HG02981 (cell line): ENCODE results near the gene NOD2.

Source experiments
- ATAC-seq: cut with Tn5 transposase; IDR thresholded peaks from one replicate; pipeline ENCODE4 v1.9.1; 2021; ENCODE audit warnings: mild to moderate bottlenecking, moderate library complexity; ENCODE audit not compliant: unreplicated experiment

The NOD2 gene

GRCh38 chr16:50741225-50741780 lies 47.9 kb downstream of the NOD2 start:
- ATAC-seq, result no peak

- ATAC-seq, result peak; percentile 94
Measured at GRCh38 chr16:50741781-50742575, 48.6 kb downstream of the NOD2 start, which contains the start of gene CYLD. CYLD (plus strand) TSS chr16:50742086; CDS start chr16:50749699, 7,613 bp downstream.

- no peak for ATAC-seq
Measured at GRCh38 chr16:50742576-50743200, 49.3 kb downstream of the NOD2 start.

GRCh38 chr16:50743581-50744225 lies 50.3 kb downstream of the NOD2 start:
- ATAC-seq, result no peak

GRCh38 chr16:50744881-50745280 lies 51.5 kb downstream of the NOD2 start:
- no peak for ATAC-seq

- no peak for ATAC-seq
Measured at GRCh38 chr16:50745940-50746339, 52.5 kb downstream of the NOD2 start.

- peak; percentile 55 for ATAC-seq
Measured at GRCh38 chr16:50747207-50747956, 54.0 kb downstream of the NOD2 start.

GRCh38 chr16:50751528-50751927 lies 58.1 kb downstream of the NOD2 start:
- no peak for ATAC-seq

- ATAC-seq, result no peak
Measured at GRCh38 chr16:50752471-50753235, 59.2 kb downstream of the NOD2 start.

- no peak for ATAC-seq
Measured at GRCh38 chr16:50756473-50756872, 63.1 kb downstream of the NOD2 start.

GRCh38 chr16:50761267-50761666 lies 67.9 kb downstream of the NOD2 start:
- ATAC-seq, result no peak

- ATAC-seq, result no peak
Measured at GRCh38 chr16:50762241-50762640, 68.8 kb downstream of the NOD2 start.

- ATAC-seq, result no peak
Measured at GRCh38 chr16:50763211-50763610, 69.8 kb downstream of the NOD2 start.

GRCh38 chr16:50765260-50765659 lies 71.9 kb downstream of the NOD2 start:
- no peak for ATAC-seq

- ATAC-seq, result no peak
Measured at GRCh38 chr16:50765861-50766260, 72.5 kb downstream of the NOD2 start.

GRCh38 chr16:50767197-50767596 lies 73.8 kb downstream of the NOD2 start:
- no peak for ATAC-seq

GRCh38 chr16:50771366-50771765 lies 78.0 kb downstream of the NOD2 start:
- ATAC-seq, result no peak

- no peak for ATAC-seq
Measured at GRCh38 chr16:50774405-50774804, 81.0 kb downstream of the NOD2 start.

GRCh38 chr16:50774960-50775359 lies 81.6 kb downstream of the NOD2 start:
- no peak for ATAC-seq

- ATAC-seq, result no peak
Measured at GRCh38 chr16:50776037-50776436, 82.6 kb downstream of the NOD2 start.
